GM12892 (cell line): ENCODE measurements around the gene RPTOR.

ENCODE experiments used
- POLR2A ChIP-seq: IDR thresholded peaks from 2 replicates; pipeline ENCODE4 v1.6.1; 2011; ENCODE audit warnings: low read depth, low read length, control low read depth
- POLR2AphosphoS5 ChIP-seq: IDR thresholded peaks from 2 replicates; pipeline ENCODE4 v1.6.1; 2011; ENCODE audit warnings: low read depth, low read length, control low read depth
- TAF1 ChIP-seq: IDR thresholded peaks from 2 replicates; pipeline ENCODE4 v1.6.1; 2011; ENCODE audit warnings: low read depth, mild to moderate bottlenecking, control low read depth, low read length, borderline replicate concordance

DNA sequence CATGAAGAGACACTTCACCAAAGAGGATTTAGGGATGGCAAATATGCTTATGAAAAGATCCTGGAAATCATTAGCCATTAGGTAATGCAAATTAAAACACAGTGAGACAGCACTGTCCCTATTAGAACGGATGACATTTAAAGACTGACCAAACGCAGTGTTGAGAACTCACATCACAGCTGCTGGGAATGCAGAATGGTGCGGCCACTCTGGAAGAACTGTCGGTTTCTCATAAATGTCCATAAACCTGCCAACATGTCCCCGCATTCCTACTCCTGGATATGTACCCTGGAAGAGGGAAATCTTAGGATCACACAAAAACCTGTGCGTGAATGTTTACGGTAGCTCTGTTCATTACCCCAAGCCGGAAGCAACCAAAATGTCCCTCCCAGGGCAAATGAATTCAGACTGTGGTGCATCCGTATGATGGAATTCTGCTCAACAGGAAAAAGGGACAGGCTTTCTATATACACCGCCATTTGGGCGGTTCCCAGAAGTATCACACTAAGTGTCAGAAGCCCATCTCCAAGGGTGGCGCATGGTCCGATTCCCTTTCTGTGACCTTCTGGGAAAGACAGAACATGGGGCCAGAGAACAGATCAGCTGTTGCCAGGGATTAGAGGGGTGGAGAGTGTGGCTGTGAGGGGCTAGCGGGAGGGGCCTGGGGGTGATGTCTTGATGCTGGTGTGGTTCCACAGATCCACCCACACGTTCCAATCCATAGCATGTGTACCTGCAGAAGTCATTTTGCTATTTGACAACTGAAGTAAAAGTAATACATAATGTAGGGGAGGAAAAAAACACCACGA is 249.8 kb downstream of the RPTOR start:
- TF ChIP-seq TAF1 (no peak), POLR2A (no peak), POLR2AphosphoS5 (no peak)
